AG04449 (cell line): ENCODE measurements around the gene CSKMT.

Source experiments
- CTCF ChIA-PET: fragments of 350-600 bp; formaldehyde crosslinking; extraction: SDS; loops from one replicate; lab custom pipeline; 2021; ENCODE audit warnings: antibody characterized with exemption; lab: Yijun Ruan, JAX
- POLR2A ChIA-PET: fragments of 400-600, 350-600 bp; formaldehyde crosslinking; extraction: SDS; loops from one replicate; lab custom pipeline; 2020; ENCODE audit warnings: antibody characterized with exemption, inconsistent platforms; lab: Yijun Ruan, JAX
- DNase-seq: peaks from one replicate; pipeline ENCODE4 v3.0.0-alpha.2; 2010; ENCODE audit warnings: low read depth, low spot score
- H3K4me3 ChIP-seq: 2 replicates; pipeline ENCODE4 v1.5.1; 2011; ENCODE audit warnings: low read depth, mild to moderate bottlenecking, control low read depth, low read length
- TF ChIP-seq, protein P1 (sequence below): IDR thresholded peaks from one replicate; pipeline ENCODE4 v1.5.1; 2011; ENCODE audit warnings: mild to moderate bottlenecking, moderate library complexity, low read length, control low read depth, inconsistent platforms; ENCODE audit not compliant: insufficient read depth; ENCODE audit errors: missing control alignments

The CSKMT gene

DNA sequence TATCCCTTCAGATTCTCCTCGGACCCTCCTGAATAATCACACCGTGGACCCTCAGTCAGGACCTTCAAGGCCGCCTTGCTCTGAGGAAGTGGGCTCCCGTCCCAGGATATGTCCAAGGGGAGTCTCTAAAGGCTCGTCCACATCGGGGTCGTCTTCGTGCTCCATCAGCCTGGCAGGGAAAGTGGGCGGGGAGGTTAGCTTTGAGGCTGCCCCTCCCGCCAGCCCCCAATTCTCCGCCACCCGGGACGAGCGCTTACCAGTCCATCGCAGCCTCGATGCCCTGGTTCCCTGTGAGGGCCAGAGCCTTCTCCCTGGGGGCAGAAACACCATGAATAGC, 13.3 kb downstream of the CSKMT start:
- H3K4me3 ChIP-seq, result peak overlapping the region; percentile 95
- CTCF ChIA-PET, result interaction anchor here (7.4 kb wide), 1 partner anchor 14 kb away, joined by 128 read pairs; the partner anchor contains the start of gene LRRN4CL
- DNase-seq, result no peak
- POLR2A ChIA-PET, result interaction anchor here (3.8 kb wide), 1 partner anchor 14 kb away, joined by 42 read pairs; the partner anchor contains the start of genes C11orf98 and CSKMT
- TF ChIP-seq, protein P1, sequence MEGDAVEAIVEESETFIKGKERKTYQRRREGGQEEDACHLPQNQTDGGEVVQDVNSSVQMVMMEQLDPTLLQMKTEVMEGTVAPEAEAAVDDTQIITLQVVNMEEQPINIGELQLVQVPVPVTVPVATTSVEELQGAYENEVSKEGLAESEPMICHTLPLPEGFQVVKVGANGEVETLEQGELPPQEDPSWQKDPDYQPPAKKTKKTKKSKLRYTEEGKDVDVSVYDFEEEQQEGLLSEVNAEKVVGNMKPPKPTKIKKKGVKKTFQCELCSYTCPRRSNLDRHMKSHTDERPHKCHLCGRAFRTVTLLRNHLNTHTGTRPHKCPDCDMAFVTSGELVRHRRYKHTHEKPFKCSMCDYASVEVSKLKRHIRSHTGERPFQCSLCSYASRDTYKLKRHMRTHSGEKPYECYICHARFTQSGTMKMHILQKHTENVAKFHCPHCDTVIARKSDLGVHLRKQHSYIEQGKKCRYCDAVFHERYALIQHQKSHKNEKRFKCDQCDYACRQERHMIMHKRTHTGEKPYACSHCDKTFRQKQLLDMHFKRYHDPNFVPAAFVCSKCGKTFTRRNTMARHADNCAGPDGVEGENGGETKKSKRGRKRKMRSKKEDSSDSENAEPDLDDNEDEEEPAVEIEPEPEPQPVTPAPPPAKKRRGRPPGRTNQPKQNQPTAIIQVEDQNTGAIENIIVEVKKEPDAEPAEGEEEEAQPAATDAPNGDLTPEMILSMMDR, result no peak

DNA sequence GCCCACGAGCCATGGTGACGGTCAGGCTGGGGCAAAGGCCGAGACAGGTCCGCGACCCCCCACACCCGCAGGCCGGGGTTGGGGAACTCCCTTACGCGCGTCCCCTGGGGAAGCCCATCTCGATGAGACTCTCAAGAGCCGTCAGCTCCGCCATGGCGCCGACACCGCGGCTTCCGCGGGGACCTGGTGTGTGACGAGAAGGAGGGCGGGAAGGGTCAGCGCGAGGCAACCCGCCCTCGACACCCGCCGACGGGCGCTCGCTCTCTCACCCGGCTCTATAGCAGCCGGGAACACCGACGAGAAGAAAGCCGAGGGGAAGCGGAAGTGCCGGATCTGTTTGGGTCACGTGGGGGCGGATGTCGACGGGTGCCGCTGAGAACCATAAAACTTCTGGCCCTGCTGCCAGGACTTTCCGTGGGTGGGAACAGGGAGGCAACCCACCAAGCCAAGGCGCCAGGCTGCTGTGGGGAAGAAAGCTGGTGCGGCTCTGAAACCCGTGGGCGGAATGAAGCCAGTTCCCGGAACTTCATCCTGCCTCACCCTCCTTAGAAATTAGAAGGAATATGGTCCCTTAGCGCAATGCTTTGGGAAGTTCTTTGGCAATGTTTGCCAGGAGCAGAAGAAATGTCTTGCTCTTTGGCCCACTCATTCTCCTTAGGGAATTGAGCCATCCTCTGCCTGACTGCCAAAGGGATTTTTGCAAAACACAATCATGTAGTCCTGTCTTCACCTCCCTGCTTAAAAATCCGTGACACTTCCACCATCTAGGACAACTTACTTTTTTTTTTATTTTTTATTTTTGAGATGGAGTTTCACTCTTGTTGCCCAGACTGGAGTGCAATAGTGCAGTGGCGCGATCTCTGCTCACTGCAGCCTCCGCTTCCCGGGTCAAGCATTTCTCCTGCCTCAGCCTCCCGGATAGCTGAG, 13.9 kb downstream of the CSKMT start, which contains the start of gene UBXN1:
Gene UBXN1 (minus strand): TSS at position 304 of the 927 bp plus-strand sequence. CDS start 150 bp downstream, at position 154.
- no peak for DNase-seq
- peak within 1 kb of the TSS; percentile 95 for H3K4me3 ChIP-seq
- TF ChIP-seq, protein P1, result no peak
- CTCF ChIA-PET, result interaction anchor here (1.2 to 7.4 kb wide), 5 partner anchors 11 to 37 kb away, joined by 3 to 128 read pairs (median 4); partner anchors contain the start of gene LRRN4CL
- POLR2A ChIA-PET, result interaction anchor here (0.7 to 3.8 kb wide), 5 partner anchors 7 to 88 kb away, joined by 3 to 42 read pairs (median 4); partner anchors contain the start of genes C11orf98, CSKMT, LBHD1 and LRRN4CL

DNA sequence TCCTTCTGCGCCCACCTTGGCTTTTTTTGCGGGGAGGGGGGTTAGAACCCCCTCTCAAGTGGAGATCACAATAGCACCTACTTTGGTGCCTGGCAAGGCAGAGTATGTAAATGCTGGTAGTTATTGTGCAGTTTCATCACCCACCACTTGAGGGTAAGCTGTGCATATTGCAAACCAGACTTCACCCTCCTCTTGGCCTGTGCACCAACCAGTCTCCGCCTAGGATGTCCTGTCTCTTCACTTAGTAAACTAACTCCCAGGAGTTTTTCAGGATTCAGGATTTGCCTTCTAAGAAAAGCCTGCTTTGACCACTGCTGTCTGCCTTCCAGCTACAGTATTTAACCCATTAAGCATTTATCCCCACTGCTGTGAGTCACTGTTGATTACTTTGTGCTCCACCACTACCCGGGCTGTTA, 15.7 kb downstream of the CSKMT start:
- H3K4me3 ChIP-seq, result no peak overlapping the region
- ChIA-PET POLR2A (interaction anchor here (0.6 to 3.8 kb wide), 7 partner anchors 9 to 568 kb away, joined by 3 to 42 read pairs (median 6); partner anchors contain the start of genes BSCL2, C11orf98, CSKMT and GNG3), CTCF (interaction anchor here (0.6 to 7.4 kb wide), 29 partner anchors 10 to 298 kb away, joined by 3 to 128 read pairs (median 4); partner anchors contain the start of genes BSCL2, C11orf98, CSKMT and GNG3)
- DNase-seq, result no peak
- TF ChIP-seq, protein P1, result peak; percentile 70

DNA sequence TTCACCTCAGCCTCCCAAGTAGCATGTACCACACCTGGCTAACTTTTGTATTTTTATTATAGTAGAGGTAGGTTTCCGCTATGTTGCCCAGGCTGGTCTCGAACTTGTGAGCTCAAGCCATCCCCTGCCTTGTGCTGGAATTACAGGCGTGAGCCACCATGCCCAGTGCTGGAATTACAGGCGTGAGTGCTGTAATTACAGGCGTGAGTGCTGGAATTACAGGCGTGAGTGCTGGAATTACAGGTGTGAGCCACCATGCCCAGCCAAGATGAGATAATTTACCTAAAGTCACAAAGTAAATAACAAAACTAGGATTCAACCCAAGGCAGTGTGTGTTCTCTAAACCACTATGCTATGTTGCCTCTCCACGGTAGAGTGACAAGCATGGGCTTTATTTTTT, 17.4 kb downstream of the CSKMT start:
- H3K4me3 ChIP-seq, result no peak overlapping the region
- ChIA-PET CTCF (interaction anchor here (0.7 to 7.4 kb wide), 2 partner anchors 10 to 112 kb away, joined by 3 to 128 read pairs; partner anchors contain the start of gene LRRN4CL), POLR2A (no interaction called here)
- DNase-seq, result no peak
- TF ChIP-seq, protein P1, result no peak

GRCh38 chr11:62687508-62688396, 22.6 kb downstream of the CSKMT start:
- TF ChIP-seq, protein P1, result no peak
- H3K4me3 ChIP-seq, result peak overlapping the region; percentile 9; the same call in 1 of the 2 replicates
- ChIA-PET POLR2A (interaction anchor here (1.1 to 3.6 kb wide), 2 partner anchors 23 kb away, joined by 3 to 43 read pairs; partner anchors contain the start of genes C11orf98 and CSKMT), CTCF (interaction anchor here (1.1 to 10.7 kb wide), 7 partner anchors 6 to 294 kb away, joined by 3 to 152 read pairs (median 6); partner anchors contain the start of genes BSCL2, GNG3, LBHD1 and UBXN1)
- DNase-seq, result no peak
